Measurements from ENCODE around the gene FNIP1. TPM values are rescaled to one million over a fixed set of nuclear protein-coding genes. Genes with fewer than 3 reads are reported as not detected.
"Not testable (repeated sequence)": the region's sequence is repeated elsewhere in the genome, so short reads cannot be mapped to it uniquely, and the experiment has no call there.

The FNIP1 gene
- total RNA-seq, 2 donors from 2014 or later = 52.9 to 54.7 TPM

DNA sequence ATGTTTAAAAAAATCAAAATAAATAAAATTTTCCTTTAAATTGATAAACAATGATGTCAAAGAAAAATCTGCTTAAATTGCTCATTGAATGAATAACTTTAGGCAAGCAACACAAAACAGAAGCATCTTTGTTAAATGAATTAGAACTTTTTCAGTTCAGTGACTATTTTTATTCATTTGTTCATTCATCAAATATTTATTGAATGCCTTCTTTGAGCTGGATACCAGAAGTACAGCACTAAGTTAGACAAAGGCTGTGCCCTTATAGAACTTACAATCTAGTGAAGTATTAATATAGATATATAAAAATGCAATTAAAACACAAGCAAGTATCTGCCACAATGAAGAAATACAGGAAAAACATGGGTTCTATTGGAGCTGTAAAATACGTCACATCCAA, 10.8 kb downstream of the FNIP1 start:
- no peak for DNase-seq (ENCODE audit: low spot score)
- TF ChIP-seq, protein P1, sequence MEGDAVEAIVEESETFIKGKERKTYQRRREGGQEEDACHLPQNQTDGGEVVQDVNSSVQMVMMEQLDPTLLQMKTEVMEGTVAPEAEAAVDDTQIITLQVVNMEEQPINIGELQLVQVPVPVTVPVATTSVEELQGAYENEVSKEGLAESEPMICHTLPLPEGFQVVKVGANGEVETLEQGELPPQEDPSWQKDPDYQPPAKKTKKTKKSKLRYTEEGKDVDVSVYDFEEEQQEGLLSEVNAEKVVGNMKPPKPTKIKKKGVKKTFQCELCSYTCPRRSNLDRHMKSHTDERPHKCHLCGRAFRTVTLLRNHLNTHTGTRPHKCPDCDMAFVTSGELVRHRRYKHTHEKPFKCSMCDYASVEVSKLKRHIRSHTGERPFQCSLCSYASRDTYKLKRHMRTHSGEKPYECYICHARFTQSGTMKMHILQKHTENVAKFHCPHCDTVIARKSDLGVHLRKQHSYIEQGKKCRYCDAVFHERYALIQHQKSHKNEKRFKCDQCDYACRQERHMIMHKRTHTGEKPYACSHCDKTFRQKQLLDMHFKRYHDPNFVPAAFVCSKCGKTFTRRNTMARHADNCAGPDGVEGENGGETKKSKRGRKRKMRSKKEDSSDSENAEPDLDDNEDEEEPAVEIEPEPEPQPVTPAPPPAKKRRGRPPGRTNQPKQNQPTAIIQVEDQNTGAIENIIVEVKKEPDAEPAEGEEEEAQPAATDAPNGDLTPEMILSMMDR (IDR thresholded peaks at IDR 0.05) = no peak
- Histone ChIP-seq H3K36me3 (no peaks in the 10 kb centered on the region), H3K27me3 (replicated peaks; ENCODE audit: insufficient read depth) (no peaks in the 10 kb centered on the region), H3K27ac (no peak overlapping the region), H3K4me1 (ENCODE audit: control insufficient read depth in 1 of 2, low read depth in 2 of 2) (peaks cover 14 to 37% of the 10 kb centered on the region in 2 donors), H3K4me3 (no peak overlapping the region), H3K9me3 (no peaks in the 10 kb centered on the region)
- ATAC-seq (ENCODE audit: insufficient number of reproducible peaks, low FRiP score, low read depth) = no peak

DNA sequence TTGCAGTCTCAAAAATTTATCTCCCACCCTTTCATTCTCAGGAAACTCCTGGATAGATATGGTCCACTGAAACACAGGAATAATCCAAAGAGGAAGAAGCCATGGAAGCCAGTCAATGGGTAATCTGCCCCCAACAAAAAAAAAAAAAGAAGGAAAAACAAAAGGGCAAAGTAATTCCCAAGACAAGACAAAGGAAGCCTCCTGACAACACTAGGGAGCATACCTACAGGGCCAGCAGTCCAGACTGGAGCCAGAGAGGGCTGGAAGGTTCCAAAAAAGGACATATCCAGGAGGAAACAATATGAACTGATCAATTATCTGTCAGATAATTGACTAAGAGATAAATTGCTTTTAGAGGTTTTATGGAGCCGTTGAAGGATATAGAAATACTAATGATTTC, 12.9 kb downstream of the FNIP1 start:
- TF ChIP-seq, protein P1 (IDR thresholded peaks at IDR 0.05) = no peak
- H3K27me3 ChIP-seq (replicated peaks; ENCODE audit: insufficient read depth) = no peaks in the 10 kb centered on the region
- no peak overlapping the region for H3K4me3 ChIP-seq
- peaks cover 2 to 23% of the 10 kb centered on the region in 2 donors for H3K4me1 ChIP-seq (ENCODE audit: control insufficient read depth in 1 of 2, low read depth in 2 of 2)
- no peaks in the 10 kb centered on the region for H3K9me3 ChIP-seq
- no peak overlapping the region for H3K27ac ChIP-seq
- no peak for DNase-seq (ENCODE audit: low spot score)
- no peak for ATAC-seq (ENCODE audit: insufficient number of reproducible peaks, low FRiP score, low read depth)
- H3K36me3 ChIP-seq = no peaks in the 10 kb centered on the region

DNA sequence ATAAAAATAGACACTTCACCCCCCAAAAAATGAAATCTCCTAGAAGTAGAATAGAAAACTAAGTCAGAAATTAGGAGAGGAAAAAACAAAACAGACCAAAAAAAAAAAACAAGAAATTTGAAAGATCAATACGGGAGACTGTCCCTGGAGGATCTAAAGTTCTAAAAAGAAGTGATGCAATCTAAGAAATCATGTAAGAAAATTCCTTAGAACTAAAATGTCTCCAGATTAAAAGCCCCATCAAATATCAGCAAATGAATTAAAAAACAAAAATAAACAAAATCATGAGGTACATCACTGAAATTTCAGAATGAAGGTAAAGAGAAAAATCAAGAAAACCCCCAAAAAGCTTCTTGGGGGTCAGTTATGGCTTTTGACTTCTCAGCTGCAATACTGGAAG, 13.5 kb downstream of the FNIP1 start:
- Histone ChIP-seq H3K9me3 (no peaks in the 10 kb centered on the region), H3K4me1 (ENCODE audit: control insufficient read depth in 1 of 2, low read depth in 2 of 2) (peaks cover 2 to 23% of the 10 kb centered on the region in 2 donors), H3K36me3 (no peaks in the 10 kb centered on the region), H3K4me3 (no peak overlapping the region), H3K27me3 (replicated peaks; ENCODE audit: insufficient read depth) (no peaks in the 10 kb centered on the region), H3K27ac (no peak overlapping the region)
- TF ChIP-seq, protein P1 (IDR thresholded peaks at IDR 0.05) = no peak
- DNase-seq (ENCODE audit: low spot score) (no peak), ATAC-seq (ENCODE audit: insufficient number of reproducible peaks, low FRiP score, low read depth) (no peak)

DNA sequence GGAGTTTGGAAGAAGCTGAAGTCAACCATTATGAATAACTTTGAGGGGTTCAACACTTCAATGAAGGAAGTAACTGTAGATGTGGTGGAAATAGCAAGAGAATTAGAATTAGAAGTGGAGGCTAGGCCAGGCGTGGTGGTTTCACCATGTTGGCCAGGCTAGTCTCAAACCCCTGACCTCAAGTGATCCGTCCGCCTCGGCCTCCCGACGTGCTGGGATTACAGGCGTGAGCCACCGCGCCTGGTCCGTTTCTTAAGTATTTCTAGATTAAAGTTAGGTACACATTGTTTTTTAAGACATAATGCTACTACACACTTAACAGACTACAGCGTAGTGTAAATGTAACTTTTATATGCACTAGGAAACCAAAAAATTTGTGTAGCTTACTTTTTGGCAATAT, 14.1 kb downstream of the FNIP1 start:
- H3K27me3 ChIP-seq (replicated peaks; ENCODE audit: insufficient read depth) = no peaks in the 10 kb centered on the region
- H3K27ac ChIP-seq = no peak overlapping the region
- ATAC-seq (ENCODE audit: insufficient number of reproducible peaks, low FRiP score, low read depth) (no peak), DNase-seq (ENCODE audit: low spot score) (no peak)
- peaks cover 2 to 22% of the 10 kb centered on the region in 2 donors for H3K4me1 ChIP-seq (ENCODE audit: control insufficient read depth in 1 of 2, low read depth in 2 of 2)
- H3K36me3 ChIP-seq = no peaks in the 10 kb centered on the region
- H3K4me3 ChIP-seq = no peak overlapping the region
- no peaks in the 10 kb centered on the region for H3K9me3 ChIP-seq
- TF ChIP-seq, protein P1 (IDR thresholded peaks at IDR 0.05) = no peak

DNA sequence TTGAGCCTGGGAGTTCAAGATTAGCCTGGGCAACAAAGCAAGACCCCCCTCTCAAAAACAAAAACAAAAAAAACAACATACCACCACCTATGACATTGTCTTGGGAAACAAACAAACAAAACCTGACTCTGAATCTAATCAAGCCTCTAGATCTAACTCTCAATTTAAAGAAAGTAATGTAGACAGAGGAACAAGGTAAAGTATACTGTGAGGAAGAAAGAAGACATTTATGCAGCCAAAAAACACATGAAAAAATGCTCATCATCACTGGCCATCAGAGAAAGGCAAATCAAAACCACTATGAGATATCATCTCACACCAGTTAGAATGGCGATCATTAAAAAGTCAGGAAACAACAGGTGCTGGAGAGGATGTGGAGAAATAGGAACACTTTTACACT, 18.7 kb downstream of the FNIP1 start:
- not testable (repeated sequence) for H3K27ac ChIP-seq; H3K27me3 ChIP-seq (replicated peaks; ENCODE audit: insufficient read depth); ATAC-seq (ENCODE audit: insufficient number of reproducible peaks, low FRiP score, low read depth); H3K36me3 ChIP-seq; H3K9me3 ChIP-seq; DNase-seq (ENCODE audit: low spot score); H3K4me3 ChIP-seq
- H3K4me1 ChIP-seq (ENCODE audit: control insufficient read depth in 1 of 2, low read depth in 2 of 2) = peaks cover 12 to 34% of the 10 kb centered on the region in 2 donors

DNA sequence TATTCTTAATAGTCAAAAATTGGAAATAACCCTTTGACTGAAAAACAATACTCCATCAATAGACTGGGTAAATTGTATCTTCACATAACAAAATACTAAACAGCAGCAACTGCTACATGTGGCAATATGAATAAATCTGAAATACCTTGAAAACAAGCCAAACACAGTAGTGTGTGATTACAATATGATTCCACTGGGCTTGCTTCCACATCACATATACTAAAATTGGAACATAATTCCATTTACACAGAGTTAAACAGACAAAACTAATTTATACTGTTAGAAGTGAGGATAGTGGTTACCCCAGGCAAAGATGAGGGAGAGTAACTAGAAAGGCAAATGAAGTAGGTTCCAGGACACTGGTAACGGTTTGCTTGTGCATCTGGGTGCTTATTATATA, 20.4 kb downstream of the FNIP1 start:
- DNase-seq (ENCODE audit: low spot score) (no peak), ATAC-seq (ENCODE audit: insufficient number of reproducible peaks, low FRiP score, low read depth) (no peak)
- H3K27me3 ChIP-seq (replicated peaks; ENCODE audit: insufficient read depth) = no peaks in the 10 kb centered on the region
- no peak overlapping the region for H3K27ac ChIP-seq
- H3K4me1 ChIP-seq (ENCODE audit: control insufficient read depth in 1 of 2, low read depth in 2 of 2) = peaks cover 23 to 44% of the 10 kb centered on the region in 2 donors
- H3K9me3 ChIP-seq = no peaks in the 10 kb centered on the region
- TF ChIP-seq, protein P1 (IDR thresholded peaks at IDR 0.05) = no peak
- H3K36me3 ChIP-seq = no peaks in the 10 kb centered on the region
- H3K4me3 ChIP-seq = no peak overlapping the region
